ENCODE results near the gene SLC38A3.

GRCh38 chr3:50243543-50243895, 38.4 kb downstream of the SLC38A3 start:
- no peak for TF ChIP-seq CTCF (IDR thresholded peaks at IDR 0.05 in 4 of 5, conservative IDR thresholded peaks at IDR 0.05 in 1 of 5)
- TF ChIP-seq POLR2A (IDR thresholded peaks at IDR 0.05) = no peak

Measured in gastrocnemius medialis (tissue), 4 donors.